GM19240 (cell line): ENCODE results near the gene NMS.
A peak's percentile ranks its signal among the peaks of the same experiment; 100 is the strongest.
"Not testable (repeated sequence)": the region's sequence is repeated elsewhere in the genome, so short reads cannot be mapped to it uniquely, and the experiment has no call there.

Experiments
- DNase-seq: peaks from one replicate; pipeline ENCODE4 v3.0.0; 2011; ENCODE audit warnings: low spot score; ENCODE audit not compliant: insufficient read length

The NMS gene

GRCh38 chr2:100470182-100470581 is at the start of gene NMS:
Gene NMS (plus strand): TSS chr2:100470482. CDS start chr2:100470489, 7 bp downstream.
- no peak for DNase-seq

DNA sequence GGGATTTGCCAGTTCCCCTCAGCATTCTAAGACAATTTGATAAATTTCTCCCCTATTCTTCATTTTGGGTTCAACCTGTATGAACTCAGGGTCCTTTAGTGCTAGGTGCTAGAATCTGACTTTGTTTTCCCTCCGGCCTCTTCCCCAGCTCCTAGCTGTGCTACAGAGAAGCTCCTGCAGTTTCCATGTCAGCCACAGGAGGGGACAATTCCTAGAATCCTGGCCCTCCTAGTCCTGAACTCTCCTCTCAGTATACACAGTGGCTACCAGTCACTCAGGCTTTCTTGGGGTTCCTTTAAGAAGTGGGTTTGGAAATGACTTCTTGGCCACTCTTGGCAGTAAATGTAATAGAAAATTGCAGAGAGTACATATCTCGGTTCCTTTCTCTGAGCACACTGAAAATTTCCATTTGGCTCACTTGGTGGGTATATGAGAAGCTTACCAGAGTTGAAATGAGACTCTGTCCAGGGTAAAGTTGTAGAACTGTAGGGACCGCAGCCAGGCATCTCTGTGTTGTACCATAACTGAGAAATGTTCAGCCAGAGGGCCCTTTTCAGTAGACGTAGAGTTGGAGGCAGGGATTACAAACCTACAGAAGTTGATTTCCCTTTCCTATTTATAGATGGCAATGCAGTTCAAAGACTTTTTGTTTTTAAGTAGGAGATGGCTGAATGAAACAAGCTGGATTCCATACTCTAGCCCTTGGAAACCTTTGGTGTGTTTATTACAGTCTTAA is 47.8 kb upstream of the NMS start:
- no peak for DNase-seq

GRCh38 chr2:100423631-100424030 is 46.7 kb upstream of the NMS start:
- no peak for DNase-seq

- DNase-seq: no peak
These were observed 45.9 kb upstream of the NMS start for GRCh38 chr2:100424277-100424875.

- DNase-seq: no peak
These were observed 45.2 kb upstream of the NMS start for GRCh38 chr2:100425107-100425506.

- no peak for DNase-seq
These were observed 44.5 kb upstream of the NMS start for GRCh38 chr2:100425573-100426383.

GRCh38 chr2:100426384-100426720 is 43.9 kb upstream of the NMS start:
- DNase-seq: no peak

DNA sequence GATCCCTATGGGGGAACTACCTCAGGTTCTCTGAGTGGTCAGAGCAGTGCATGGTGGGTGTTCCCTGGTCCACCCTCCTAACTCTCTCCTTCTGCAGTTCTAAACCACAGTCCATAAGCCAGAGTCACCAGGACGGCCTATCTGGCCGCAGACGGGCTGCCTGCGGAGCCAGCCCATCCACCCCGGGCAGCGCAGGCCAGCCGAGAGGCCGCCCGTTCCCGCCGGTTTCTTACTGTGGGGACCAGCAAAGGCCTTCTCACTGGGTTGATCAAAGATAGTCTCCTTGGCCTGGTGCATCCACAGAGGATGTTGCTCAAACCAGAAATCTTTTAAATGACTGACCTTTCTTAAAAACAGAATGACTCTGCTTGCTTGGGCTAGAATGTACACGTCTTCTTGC is 43.2 kb upstream of the NMS start:
- DNase-seq: no peak

- peak; percentile 23 for DNase-seq
These were observed 42.5 kb upstream of the NMS start for GRCh38 chr2:100427627-100428258.

- DNase-seq: no peak
These were observed 40.6 kb upstream of the NMS start for GRCh38 chr2:100429726-100430125.

DNA sequence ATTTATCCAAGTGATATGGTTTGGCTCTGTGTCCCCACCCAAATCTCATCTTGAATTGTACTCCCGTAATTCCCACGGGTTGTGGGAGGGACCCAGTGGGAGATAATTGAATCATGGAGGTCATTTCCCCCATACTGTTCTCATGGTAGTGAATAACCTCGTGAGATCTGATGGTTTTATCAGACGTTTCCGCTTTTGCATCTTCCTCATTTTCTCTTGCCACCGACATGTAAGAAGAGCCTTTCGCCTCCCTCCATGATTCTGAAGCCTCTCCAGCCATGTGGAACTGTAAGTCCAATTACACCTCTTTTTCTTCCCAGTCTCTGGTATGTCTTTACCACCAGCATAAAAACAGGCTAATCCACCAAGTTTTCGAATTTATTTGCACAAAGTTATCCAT is 32.5 kb upstream of the NMS start:
- DNase-seq: no peak

- DNase-seq: no peak
These were observed 23.6 kb upstream of the NMS start for GRCh38 chr2:100446696-100447095.

- no peak for DNase-seq
These were observed 19.2 kb upstream of the NMS start for GRCh38 chr2:100451092-100451491.

DNA sequence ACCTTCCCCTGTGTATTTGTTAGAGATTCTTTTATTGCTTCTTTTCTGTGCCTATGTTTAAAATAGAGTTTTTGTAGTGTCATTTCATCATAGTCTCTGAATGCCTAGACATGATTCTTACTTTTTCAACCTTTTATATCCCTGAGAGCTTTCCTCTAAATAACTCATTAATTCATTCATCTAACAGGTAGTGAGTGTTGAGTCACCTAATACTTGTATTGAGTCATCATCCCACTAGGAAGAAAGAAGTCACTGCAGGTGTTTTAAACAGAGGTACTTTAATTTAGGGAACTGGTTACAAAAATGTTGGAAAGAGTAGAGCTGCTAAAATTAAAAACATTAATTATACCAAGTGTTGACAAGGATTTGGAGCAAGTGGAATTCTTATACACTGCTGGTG is 18.5 kb upstream of the NMS start:
- DNase-seq: no peak

- DNase-seq: peak; percentile 7
These were observed 16.4 kb upstream of the NMS start for GRCh38 chr2:100453853-100454252.

GRCh38 chr2:100456357-100456756 is 13.9 kb upstream of the NMS start:
- not testable (repeated sequence) for DNase-seq

- DNase-seq: no peak
These were observed 9.3 kb upstream of the NMS start for GRCh38 chr2:100460904-100461530.

DNA sequence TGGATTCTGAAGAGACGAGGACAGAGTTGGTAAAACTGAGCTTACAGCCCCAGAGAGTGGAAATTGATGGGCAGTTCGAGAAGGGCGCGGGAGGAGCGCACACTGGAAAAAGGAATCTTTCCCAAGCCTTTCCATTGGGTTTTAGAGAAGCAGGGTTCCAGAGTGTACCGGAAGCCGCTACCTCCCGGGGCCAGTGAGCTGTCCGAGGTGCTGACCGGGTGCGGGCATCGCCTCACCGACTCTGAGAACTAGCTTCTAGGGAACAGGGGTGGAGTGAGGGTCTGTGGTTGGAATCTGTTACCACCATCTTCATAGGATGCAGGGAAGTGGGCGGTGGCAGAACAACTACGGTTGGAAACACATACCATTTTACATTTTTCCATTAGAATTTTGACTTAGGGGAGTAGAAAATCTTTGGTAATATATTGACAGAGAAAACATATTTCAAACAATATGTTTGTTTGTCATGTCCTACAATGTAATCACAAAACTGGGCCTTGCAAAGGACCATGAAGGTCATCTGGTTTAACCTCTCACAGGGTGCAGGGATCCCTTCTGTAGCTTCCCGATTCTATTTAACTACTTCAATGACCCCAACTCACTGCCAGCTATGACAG is 724 bp downstream of the NMS start:
- DNase-seq: no peak

DNA sequence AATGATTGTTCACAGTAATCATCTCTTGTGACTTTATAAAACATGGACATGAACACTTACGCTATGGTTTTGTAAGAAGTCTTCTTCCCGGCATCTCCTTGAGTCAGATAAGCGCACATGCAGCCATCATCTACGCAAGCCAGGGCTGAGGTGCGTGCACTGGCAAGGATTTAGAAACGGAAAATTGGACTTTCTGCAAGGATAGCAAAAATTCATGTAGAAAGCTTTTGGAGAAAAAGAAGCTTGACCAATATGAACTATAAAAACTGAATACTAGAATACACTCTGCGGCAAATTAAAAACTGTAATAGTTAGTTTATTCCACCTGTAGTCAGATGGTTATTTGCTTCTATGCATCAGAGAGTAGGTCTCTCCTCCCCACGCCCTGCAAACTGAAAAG is 6.3 kb downstream of the NMS start:
- no peak for DNase-seq

DNA sequence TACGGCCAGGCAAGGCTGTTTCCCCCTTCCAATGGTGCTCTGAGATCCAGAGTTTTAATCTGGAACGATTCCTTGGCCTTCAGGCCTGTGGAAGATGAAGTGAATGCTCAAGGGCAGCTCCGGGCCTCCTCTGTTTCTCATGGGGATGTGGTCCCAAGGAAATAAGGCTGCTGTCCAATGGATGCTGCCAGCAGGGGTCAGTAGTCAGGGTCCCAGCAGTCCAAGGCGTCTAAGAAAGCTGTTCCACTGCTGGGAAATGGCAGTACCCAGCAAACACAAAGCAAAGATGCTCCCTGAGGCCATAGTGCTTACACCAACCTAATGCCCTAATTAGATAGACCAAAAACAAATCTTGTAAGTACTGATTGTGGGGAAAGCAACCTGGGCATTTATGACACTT is 12.5 kb downstream of the NMS start:
- no peak for DNase-seq

DNA sequence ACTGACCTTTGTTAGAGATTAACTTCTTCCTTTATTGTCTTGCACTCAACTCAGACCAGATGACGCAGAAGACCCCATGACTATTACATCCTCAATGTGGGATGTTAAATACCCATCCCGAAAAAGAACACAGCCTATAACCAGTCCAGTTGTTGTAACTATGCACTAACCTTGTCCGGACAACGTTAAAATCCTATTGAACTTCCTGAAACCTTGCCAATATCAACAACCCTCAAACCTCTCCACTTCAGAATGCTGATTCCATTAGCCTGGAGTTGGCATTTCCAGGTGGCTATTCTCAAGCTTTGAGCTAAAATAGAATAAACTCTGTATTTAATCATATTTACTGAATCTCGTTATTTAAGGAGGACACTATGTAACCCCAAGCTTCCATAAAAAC is 13.6 kb downstream of the NMS start:
- no peak for DNase-seq
